GM18951 (cell line): Measurements from ENCODE around the gene OR6B1.
"Not testable (repeated sequence)": the region's sequence is repeated elsewhere in the genome, so short reads cannot be mapped to it uniquely, and the experiment has no call there.

Source experiments
- POLR2A ChIP-seq: IDR thresholded peaks from 4 replicates; pipeline ENCODE4 v1.6.1; 2011; ENCODE audit warnings: mild to moderate bottlenecking; ENCODE audit not compliant: insufficient read length, insufficient read depth; ENCODE audit errors: extremely low read depth
- in situ Hi-C: fragments of 300-500 bp; cut with MboI; formaldehyde crosslinking; loops from one replicate; pipeline ENCODE4 v1.12.0; 2022; ENCODE audit warnings: low sequenced_read_pairs, mixed read lengths, inconsistent platforms; ENCODE audit not compliant: unreplicated experiment

Gene OR6B1

DNA sequence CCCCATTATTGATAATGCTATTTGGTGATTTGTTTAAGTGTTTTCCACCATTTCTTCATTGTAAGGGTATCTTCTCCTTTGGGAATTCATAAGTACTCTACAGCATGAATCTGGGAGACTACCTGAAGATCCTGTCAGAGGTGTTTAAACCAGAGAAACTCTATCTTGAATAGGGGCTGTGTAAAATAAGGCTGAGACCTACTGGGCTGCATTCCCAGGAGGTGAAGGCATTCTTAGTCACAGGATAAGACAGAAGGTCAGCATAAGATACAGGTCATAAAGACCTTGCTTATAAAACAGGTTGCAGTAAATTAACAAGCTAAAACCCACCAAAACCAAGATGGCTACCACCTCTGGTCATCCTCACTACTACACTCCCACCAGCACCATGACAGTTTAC, 35.3 kb downstream of the OR6B1 start:
- TF ChIP-seq POLR2A: no peak
- in situ Hi-C loops: no loop called here

DNA sequence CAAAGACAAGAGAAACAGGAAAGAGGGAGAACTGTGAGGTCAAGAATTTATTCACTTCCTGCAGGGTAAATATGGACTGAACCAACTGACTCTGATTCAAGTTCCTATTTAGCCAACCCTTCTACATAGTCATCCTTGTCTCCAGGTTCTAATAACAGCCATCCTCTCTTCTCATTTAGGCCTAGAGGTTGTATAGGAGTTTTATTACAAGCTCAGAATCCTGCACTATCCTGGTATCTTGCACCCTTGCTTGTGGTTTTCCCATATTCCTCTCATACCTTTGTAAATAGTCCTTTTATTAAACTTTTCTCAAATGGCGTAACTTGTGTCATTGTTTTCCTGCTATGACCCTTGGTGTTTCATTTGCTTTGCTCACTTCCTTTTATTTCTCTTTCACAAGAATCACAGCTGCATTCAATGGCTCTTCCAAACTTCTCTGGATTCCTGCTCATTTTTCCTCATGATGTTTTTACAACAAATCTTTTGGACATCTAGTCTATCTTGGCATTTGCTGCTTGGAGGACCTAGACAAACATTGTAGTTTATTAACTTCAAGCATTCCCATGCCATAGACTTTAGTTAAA, 36.3 kb downstream of the OR6B1 start:
- in situ Hi-C loops: no loop called here
- no peak for TF ChIP-seq POLR2A

DNA sequence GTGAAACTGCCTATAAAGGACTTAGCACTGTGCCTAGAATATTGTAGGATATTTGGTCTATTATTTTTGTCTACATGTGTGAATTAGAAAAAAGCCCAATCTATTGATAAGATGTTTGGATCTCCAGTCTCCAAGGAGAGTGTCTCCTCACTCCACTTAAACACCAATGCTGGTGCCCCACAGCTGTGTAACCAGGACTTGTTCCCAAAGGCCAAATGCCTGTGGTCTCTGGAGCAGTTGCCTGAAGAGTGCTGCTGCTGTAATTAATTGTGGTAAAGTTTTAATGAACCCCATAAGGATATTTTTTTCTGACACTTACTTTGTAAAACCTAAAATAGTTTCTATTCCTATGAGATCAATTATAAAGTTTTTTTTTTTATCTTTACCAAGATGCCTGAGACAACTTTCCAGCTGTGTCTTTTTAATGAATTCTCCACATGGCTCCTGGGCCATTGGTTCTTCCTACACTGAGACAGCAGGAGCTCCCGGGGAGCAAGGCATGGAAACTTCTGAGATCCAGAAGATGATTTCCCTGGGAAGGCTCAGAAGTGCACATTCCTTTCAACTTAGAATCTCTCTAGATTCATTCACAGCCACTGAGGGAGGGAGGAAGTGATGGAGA, 37.4 kb downstream of the OR6B1 start:
- in situ Hi-C loops: no loop called here

DNA sequence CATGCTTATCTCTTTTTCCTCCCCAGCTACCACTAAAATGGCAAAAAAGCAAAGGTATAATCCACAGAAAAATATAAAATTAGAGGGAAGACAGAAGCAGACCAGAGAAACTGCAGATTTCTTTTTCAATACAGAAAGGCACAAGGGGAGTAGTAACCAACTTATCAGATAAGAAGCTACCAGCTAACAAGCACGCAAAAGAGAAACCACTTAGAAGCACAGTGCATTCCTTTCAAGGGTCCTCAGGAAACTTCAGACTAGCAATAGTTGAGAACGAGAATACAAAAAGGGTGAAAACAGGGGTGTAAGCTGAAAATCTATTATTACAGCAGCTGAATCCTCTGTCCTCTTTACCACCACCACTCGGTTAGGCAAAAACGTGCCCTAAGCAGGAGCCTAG, 38.8 kb downstream of the OR6B1 start:
- in situ Hi-C loops: no loop called here
- TF ChIP-seq POLR2A: no peak

More for the DNA sequence above, 37.4 kb downstream of the OR6B1 start:
- TF ChIP-seq POLR2A: no peak

DNA sequence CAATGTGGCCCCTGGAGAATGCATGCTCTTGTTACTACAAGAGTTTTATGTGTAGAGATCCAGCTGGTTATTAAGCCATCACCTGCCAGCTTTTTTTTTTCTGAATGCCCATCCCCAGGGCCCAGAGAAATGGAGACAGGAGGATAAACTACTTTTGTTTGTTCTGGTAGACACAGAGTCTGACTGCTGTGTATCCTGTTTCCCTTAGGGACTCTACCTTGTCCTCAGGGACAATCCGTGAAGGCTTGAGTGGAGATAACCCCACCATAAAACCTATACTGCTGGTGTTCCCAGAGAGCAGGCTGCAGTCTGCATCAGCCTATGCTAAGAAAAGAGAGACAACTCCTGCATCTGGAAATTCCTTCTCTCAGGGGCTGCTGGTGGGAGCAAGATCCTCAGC, 48.5 kb downstream of the OR6B1 start, which contains the start of gene OR2A5:
Gene OR2A5, plus strand, starts transcription at position 301 of the 400 bp plus-strand sequence. CDS start 1,454 bp downstream, outside the sequence.
- TF ChIP-seq POLR2A: no peak
- in situ Hi-C loops: no loop called here

DNA sequence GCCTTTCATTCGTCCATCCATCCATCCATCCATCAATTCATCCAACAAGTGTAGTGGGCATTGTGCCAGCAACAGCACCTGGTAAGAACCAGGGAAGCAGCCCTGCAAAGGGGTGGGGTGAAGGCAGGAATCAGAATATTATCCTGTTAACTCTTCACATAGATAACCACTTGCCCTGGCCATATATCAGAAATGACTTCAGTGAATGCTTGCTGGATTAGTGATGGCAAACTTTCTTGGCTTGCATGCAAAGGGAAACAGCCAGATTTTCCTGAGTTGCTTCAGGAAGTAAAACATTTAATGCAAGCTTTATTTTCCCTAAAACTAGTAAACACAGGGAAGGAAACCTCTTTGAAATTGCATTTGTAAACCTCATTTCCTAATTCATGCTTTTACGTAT, 49.4 kb downstream of the OR6B1 start:
- no peak for TF ChIP-seq POLR2A
- in situ Hi-C loops: no loop called here

DNA sequence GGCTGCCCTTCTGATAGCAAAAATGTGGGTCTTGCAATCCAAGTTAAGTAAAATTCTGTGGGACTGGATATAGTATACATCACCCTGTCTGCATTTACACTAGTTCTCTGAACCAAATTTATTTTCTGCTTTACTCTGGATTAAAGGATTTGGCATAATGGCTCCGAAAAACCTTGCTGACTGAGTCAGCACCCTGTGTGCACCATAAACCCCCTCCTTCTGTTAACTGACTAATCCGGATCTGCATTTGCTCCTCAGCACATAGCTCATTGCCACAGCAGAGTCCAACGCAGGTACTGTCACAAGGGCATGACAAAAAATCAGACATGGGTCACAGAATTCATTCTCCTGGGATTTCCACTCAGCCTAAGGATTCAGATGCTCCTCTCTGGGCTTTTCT, 50.0 kb downstream of the OR6B1 start:
- in situ Hi-C loops: no loop called here
- TF ChIP-seq POLR2A: no peak

DNA sequence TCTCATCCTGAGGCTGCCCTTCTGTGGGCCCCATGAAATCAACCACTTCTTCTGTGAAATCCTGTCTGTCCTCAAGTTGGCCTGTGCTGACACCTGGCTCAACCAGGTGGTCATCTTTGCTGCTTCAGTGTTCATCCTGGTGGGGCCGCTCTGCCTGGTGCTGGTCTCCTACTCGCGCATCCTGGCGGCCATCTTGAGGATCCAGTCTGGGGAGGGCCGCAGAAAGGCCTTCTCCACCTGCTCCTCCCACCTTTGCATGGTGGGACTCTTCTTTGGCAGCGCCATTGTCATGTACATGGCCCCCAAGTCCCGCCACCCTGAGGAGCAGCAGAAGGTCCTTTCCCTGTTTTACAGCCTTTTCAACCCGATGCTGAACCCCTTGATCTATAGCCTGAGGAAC, 50.8 kb downstream of the OR6B1 start:
- in situ Hi-C loops: not testable (repeated sequence)

DNA sequence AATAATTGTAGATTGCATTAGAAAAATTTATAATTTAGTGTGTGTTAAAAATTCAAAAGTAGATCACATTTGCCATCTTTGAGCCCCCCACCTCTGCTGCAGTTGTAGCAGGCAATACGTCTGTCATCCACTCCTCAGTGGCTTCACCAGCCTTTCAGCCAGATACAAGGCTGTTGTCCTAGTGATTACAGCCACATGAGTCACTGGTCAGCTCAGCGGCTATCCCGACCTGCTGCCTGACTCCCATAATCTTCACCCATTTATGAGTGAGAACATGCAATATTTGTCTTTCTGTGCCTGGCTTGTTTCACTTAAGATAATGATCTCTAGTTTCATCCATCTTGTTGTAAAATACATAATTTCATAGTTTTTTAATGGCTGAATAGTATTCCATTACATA, 57.8 kb downstream of the OR6B1 start:
- no peak for TF ChIP-seq POLR2A
- in situ Hi-C loops: no loop called here
